GM19372 (cell line): Measurements from ENCODE around the gene NLRP14.

ENCODE experiments used
- ATAC-seq: cut with Tn5 transposase; IDR thresholded peaks from one replicate; pipeline ENCODE4 v1.9.1; 2021; ENCODE audit warnings: mild to moderate bottlenecking, low read depth, moderate library complexity; ENCODE audit not compliant: unreplicated experiment

The NLRP14 gene

DNA sequence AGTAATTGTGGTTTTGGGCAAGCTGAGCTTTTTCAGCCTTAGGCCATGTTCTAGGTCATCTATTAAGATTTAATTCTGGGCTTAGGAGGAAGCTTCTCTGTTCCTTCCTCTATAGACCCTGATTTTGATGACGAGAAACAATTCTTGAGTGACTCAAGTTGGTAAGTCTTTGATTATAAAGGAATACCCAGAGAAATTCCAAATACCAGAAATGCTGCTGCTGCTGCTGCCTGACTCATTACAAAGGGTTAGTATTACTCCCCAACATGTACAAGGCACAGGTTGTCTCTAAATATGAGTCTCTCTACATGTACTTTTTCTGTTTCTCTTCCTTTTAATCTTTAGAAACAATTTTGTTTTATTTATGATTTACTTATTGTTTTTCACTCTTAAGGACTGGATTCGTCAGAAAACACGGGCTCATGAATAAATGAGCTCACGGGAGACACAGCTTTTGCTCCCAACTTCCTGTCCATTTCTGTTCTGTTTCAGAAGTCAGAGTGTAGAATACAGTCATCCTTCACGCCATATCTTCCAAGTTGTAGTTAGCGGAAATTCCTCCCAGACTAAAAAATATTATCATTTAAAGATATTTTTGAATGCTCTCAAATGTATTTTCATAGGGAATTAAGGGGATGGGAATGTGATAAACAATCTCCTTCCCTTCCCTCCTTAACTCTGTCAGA lies 36.7 kb downstream of the NLRP14 start:
- ATAC-seq, result no peak

DNA sequence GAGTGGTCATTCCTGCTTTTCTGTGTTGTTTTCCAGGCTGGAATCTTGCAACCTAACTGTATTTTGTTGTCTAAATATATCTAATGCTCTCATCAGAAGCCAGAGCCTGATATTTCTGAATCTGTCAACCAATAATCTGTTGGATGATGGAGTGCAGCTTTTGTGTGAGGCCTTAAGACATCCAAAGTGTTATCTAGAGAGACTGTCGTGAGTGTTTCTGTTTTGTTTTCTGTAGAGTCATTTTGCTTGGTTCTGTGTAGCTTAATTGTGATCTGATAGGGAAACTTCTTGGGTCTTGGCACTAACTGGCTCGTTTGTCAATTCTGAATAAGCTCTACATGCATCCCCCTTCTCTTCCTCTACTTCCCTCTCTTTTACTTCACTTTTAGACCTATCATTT lies 37.4 kb downstream of the NLRP14 start:
- no peak for ATAC-seq

DNA sequence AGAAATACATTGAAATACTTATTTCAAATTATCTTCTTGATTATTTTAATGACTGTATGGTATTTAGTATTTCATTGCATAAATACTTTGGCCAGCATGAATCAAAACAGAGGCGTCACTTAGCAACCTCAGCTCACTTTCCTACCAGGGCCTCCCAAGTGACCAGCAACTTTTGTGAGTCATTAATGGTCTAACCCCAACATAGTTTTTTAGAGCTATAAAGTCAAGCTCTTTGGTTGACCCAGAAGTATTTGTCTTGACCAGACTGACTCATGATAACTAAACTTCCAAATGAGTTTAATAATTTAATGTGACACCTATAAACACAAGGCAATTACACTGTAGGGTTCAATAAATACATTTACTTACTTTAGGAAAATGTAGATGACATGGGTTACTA lies 40.6 kb downstream of the NLRP14 start:
- ATAC-seq, result no peak

DNA sequence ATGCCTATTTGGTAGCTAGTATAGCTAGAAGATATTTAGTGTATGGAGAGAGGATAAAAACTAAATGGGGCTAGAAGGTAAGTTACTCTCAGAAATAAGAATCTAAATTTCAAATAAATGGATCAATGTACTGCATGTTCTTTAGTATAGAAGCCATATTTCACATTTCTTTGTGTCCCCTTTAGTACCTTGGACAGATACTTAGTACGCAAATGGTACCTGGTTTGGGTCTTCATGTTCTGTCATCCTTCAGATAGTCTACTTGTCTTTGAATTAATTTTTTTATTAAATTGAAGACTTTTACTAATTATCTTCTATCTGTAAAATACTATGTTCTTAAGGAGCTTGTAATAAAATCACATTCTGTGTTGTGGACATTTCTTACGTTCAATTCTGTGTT lies 42.3 kb downstream of the NLRP14 start:
- no peak for ATAC-seq

DNA sequence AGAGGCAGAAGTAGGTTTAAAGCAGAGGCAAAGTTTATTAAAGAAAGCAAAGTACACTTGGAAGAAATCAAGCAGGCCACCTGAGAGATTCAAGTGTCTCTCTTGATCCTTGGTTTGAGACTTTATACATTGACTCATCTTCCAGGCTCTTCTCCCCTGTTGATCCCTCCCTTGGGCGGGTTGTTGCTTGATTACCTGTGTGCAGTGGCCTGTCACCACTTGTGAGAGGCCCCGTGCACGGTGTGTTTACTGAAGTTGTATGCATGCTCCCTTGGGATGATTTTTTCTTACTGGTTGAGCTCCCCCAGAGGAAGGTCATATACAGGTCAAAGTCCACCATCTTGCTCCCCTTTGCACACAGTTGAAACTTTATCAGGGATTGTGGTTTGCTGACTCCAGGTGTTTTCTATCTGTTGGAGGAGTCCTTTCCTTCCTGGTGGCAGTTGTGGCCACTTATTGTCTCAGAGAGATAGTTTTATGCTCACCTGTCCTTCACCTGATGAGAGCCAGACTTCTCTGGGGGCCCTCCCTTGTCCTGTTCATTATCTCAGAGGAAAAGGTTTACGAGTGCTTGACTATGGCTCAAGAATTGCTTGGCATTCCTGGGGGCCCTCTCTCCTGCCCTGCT lies 52.2 kb downstream of the NLRP14 start:
- ATAC-seq, result no peak

DNA sequence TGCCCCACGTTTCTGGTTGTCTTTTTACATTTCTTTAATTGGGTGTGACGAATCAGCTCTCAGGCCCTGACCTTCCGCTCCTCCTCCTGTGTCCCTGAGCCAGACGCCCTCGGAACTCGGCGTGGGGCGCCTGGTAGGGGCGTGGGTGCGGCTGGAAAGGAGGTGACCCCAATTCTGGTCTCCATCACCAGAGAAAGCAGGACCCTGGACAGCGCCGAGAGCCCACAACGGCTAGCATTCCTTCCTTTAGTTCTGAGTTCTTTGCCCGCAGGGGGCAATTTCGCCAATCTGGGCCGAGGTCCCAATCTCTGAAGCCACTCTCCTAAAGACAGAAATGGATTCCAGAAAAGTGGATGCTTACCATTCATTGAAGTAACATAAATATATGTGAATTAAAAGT lies 56.8 kb downstream of the NLRP14 start:
- no peak for ATAC-seq

DNA sequence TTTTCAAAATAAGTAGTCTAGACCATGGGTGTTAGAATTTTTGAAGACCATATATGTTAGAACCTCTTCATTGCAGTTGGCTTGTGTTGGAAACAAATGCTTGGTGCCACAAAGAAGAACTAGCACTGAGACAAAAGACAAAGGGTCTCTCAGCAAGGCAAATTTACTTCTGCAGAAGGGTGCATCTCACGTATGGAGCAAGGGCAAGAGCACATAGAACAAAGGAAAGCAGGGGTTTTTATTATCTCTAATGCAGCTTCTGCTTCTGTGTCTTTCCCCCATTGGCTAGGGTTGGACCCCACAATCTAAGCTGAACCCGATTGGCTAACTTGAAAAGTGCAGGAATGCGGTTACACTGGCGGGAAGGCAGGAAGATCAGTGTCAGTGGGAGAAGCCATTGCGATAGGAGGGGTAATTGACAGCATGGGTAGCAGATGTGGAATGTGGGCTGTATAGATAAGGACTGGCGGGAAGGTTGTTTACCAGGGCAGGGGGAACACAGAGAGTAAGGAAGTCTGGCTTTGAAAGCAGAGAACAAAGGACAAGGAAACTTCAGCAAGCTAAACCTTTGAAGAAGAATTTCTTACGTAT lies 59.4 kb downstream of the NLRP14 start:
- no peak for ATAC-seq

DNA sequence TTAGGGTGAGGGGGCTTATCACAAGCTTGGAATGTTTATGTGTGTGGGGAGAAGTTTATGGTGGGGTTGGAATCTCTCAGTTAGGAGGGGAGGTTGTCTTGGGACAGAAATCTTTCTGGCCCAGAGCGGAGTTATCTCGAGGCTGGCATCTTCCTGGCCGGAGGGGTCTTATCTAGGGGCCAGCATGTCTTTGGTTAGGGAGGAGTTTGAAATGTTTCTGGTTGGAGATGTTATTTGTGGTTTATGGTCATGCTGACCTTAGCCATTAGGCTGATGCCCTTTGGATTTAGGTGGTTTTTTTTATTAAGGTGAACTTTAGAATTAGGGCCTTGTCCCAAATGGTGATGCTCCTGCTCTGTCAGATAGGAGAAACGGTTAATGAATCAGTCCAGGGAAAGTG lies 60.6 kb downstream of the NLRP14 start:
- no peak for ATAC-seq

DNA sequence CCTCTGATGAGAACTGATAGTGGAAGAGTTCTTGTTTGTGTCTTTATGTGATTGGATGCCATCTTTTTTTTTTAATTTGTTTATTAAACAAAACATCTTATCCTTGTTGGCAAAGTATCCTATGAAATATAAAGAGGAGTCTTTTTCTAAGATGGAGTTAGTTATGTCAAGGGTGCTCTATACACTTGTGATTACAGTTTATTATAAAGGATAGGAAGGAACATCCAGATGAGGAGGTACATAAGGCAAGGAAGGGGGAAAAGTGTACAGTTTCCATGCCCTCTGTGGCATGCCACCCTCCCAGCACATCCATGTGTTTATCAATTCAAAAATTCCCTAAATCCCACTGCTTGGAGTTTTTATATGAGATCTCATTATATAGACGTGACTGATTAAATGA lies 61.2 kb downstream of the NLRP14 start:
- ATAC-seq, result no peak

DNA sequence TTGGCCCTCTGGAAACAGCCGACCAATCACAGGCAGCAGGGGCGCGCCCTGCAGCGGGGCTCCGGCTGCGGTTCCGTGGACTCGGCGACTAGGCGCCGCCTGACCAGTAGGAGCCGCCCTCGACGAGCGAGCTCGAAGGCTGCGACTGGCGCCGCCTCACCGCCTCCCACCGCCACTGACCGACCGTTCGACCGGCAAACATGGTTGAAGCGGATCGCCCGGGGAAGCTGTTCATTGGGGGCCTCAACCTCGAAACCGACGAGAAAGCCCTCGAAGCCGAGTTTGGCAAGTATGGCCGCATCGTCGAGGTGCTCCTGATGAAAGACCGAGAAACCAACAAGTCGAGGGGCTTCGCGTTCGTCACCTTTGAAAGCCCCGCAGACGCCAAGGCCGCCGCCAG lies 68.6 kb downstream of the NLRP14 start, which contains the start of gene RBMXL2:
Gene RBMXL2 (plus strand): TSS at position 78 of the 400 bp plus-strand sequence. CDS start 123 bp downstream, at position 201.
- no peak for ATAC-seq

DNA sequence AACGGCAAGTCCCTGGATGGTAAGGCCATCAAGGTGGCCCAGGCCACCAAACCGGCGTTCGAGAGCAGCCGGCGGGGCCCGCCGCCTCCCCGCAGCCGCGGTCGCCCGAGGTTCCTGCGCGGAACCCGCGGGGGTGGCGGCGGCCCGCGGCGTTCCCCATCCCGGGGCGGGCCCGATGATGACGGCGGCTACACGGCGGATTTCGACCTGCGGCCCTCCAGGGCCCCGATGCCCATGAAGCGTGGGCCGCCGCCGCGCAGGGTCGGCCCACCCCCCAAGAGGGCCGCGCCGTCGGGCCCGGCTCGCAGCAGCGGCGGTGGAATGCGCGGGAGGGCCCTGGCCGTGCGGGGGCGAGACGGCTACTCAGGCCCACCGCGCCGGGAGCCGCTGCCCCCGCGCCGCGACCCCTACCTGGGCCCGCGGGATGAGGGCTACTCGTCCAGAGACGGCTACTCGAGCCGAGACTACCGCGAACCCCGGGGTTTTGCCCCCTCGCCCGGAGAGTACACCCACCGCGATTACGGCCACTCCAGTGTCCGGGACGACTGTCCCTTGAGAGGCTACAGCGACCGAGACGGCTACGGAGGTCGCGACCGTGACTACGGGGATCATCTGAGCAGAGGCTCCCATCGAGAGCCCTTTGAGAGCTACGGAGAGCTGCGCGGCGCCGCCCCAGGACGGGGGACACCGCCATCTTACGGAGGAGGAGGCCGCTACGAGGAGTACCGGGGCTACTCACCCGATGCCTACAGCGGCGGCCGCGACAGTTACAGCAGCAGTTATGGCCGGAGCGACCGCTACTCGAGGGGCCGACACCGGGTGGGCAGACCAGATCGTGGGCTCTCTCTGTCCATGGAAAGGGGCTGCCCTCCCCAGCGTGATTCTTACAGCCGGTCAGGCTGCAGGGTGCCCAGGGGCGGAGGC lies 69.3 kb downstream of the NLRP14 start:
- ATAC-seq, result no peak

DNA sequence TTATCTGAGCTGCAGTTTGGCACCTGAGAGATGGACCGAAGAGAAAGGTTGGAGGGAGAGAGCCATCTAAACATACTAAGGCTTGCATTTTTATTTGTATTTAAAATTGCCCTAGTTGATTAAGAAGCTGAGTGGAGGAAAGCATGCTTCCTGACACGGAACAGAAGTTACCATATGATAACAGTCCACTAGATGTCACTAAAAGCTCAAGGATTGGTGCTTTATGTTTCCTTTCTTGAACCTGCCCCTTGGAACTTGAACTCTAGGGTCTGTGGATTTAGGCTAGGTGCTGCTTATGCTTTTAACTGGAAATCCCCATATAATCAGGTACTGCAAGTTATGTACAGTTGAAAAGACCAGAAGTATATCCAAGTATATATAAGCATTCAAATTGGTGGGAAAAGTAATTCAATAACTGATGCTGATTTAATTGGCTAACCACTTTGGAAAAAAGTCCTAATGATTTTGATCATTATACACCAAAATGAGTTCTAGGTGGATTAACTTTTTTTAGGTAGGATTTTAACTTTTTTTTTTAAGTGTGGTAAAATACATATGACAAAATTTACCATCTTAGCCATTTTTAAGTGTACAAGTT lies 78.1 kb downstream of the NLRP14 start:
- ATAC-seq, result no peak

DNA sequence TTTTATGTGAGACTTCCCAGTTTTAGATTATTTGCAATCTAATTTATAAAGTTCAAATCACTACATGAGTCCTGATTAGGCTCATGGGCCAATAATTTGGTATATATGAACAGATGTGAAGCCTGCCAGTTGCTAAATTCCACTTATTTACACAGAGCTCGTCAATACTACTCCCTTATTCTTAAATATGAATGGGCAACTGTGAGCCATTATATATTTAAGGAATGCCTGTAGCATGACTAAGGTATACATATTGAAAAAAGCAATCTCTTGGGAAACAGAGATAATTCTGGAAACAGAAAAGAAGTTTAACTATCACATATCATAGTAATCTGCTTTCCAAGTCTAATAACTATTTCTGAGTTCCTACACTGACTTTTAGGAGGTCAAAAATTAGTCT lies 95.5 kb downstream of the NLRP14 start:
- ATAC-seq, result no peak

DNA sequence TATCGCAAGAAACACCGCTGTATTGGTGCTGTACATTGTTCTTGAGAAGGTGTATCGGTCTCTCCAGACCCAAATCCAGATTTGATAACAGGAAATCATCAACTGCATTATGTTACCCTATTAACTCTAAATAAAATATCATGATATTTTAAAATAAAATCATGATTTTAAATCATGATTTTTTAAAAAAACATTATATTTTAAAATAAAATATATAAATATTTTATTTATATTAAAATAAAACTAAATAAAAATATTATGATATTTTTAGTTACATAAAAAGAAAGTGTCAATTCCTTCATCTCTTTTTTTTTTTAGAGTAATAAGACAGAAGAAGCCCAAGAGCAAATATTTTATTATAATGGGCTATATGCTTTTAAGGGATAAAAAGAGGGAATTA lies 96.1 kb downstream of the NLRP14 start:
- ATAC-seq, result no peak
